T follicular helper cell (primary cell): ENCODE results near the gene PSMC1.

Experiments used
- DNase-seq: peaks from one replicate; pipeline ENCODE4 v3.0.0-alpha.2; 2020; ENCODE audit warnings: low read depth

The PSMC1 gene

DNA sequence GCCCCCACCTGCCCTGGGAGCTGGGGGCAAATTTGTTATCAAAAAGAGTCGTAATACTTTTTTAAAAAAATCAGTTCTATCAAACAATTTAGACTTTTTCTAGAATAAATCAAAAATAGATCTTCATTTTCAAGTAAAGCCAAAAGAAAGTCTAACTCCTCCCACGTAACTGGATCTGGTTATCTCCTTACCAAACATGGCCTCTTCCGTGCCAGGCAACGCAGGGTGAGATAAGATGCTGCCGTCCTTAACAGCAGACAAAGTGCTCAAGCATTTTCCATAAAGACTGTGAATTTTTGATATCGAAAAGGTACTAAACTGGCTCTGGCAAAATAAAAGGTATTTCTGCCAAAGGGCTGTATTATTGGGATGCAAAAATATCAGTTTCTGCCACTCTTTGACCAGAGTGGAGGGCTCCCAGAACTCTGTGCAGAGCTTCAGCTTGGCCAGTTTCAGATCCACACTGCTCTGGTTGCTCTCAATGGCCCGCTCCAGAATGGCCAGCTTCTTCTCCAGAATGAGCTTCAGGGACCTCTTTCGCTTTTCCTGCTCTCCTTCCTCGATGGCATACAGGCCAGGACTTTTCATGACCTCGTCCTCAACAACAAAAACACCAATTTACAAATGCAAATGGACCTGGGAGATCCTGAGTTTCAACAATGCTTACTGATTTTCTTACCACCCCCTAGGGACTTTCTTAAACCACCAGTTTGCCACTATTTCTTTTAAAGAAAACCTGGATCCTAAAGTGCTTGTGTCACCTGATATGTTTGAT is 46.4 kb downstream of the PSMC1 start:
- DNase-seq, result no peak

DNA sequence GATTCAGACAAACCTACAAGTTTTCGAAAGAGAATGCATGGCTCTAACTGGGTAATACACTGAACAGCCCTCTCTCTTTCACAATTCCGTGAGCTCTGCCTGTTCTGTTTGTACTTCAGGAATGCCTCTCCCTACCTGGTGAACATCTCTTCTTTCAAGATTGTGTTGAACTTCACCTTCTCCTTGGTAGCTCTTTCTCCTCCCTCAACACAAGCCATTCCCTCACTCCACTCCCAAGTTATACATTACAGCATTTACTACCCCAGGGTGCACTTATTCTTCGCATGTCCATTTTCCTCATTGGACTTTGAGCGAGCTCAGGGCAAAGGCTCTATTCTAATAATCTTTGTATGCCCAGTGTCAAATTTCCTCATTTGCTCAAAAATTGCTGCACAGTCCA is 47.1 kb downstream of the PSMC1 start:
- DNase-seq, result no peak

DNA sequence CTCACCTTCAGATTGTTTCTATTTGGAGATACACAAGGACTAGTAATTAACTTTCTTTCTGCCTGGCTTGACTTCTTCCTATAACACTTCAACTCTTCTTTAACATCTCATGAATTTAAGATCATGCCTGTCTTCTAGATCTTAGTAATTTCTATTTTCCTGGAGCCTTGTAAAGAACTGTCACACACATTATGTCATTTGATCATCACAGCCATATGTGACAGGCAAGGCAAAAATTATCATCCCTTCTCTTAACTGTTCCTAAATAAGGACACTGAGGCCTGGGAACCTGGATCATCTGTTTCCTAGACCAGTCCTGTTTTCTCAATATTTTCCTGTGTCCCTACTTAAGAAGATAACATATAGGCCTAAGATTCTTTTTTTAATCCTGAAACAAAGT is 48.1 kb downstream of the PSMC1 start:
- no peak for DNase-seq

DNA sequence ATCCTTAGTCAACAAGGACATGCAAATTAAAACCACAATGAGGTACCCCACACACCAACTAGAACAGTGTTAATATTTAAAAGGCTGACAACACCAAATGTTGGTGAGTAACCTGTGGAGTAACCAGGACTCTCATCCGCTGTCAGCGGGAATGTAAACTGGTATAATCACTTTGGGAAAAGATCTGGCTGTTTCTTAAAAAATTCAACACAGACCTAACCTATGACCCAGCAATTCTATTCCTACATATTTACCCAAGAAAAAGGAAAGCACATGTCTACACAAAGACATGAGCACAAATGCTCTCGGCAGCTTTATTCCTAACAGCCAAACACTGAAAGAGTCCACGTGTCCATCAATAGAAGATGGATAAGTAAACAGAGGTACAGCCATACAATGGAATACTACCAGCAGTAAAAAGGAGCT is 48.8 kb downstream of the PSMC1 start:
- no peak for DNase-seq

DNA sequence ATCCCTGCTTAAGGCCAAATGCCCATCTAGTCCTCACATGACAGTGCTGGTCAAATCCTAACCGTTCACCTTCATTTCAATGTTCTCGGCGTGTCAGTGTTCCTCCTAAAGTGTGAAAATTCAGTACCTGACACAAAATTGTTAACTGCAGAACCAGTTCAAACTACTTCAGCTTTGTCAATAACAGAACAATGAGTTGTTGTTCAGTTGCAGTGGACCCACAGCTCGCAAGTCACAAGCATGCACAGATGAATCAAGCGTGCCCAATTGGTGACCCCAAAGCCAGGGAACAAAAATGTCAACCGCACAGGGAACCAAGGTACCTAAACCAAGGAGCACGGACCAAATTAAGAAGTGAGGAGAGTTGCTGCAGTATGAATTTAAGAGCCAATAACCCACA is 52.2 kb downstream of the PSMC1 start:
- no peak for DNase-seq

DNA sequence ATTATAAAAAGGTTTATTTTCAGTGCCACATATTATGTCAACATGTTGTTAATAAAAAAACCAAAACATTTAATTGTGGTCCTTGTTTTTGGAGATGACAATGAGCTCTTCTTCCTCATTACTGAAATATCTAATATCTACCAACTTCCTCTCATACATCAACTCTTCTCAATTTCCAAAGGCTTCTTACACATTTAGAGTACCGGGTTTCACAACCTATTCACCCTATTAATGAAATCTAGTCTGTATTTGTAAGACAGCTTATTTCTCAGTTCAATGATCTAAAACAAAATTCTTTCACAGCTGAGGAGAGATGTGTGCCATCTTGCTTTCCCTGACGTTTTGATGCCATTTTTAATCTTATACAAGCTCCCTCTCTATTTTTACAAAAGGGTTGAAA is 60.9 kb downstream of the PSMC1 start:
- no peak for DNase-seq

DNA sequence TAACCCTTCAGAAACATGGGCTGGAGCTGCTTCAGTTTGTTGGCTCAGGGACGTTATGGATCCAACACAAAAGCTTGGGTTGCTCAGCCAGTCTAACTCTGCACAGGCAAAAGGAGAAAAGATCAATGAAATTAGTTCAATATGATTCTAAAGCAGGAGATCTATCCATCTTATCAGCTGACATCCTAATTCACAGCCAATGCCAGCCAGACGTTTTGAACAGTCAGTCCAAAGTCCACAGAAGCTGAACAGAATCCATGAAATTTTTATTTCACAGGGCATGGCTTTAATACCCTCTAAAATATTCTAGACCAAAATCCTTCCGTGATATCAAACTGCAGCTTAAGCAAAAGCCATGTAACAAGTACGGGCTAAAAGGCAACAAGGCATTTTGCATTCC is 61.7 kb downstream of the PSMC1 start:
- no peak for DNase-seq

DNA sequence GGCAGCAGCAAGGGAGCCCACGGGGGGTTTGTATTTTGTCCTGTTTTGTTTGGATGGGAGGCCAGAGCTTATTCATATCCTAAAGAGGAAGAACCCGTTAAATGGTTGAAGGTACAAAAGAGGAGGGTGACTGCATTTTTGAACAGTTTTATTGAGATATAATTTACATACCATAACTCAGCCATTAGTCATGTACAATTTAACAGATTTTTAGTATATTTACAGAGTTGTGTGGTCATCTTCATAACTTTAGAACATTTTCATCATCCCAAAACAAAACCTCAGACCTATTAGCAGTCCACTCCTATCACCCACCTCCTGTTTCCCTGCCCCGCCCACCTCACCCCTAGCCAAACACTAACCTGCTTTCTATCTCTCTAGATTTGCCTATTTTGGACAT is 62.8 kb downstream of the PSMC1 start:
- no peak for DNase-seq

DNA sequence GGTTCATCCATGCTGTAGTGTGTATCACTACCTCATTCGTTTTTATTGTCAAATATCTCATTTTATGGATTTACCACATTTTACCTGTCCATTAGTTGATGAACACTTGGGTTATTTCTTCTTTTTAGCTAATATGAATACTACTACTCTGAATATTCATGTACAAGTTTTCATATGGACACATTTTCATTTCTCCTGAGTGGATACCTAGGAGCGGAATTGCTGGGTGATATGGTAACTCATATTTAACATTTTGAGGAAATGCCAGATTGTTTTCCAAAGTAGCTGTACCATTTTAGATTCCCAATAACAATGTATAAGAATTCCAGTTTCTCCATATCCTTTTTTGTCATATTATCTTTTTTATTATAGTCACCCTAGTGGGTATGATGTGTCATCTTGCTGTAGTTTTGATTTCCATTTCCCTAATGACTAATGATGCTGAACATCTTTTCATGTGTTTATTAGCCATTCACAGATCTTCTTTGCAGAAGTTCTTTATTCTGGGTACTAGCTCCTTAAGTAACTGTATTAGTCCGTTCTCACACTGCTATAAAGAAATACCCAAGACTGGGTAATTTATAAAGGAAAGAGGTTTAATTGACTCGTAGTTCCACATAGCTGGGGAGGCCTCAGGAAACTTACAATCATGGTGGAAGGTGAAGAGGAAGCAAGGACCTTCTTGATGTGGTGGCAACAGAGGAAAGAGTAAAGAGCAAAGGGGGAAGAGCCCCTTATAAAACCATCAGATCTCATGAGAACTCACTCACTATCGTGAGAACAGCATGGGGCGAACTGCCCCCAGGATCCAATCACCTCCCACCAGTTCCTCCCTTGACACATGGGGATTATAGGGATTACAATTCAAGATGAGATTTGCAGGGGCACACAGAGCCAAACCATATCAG is 63.5 kb downstream of the PSMC1 start:
- DNase-seq, result no peak

DNA sequence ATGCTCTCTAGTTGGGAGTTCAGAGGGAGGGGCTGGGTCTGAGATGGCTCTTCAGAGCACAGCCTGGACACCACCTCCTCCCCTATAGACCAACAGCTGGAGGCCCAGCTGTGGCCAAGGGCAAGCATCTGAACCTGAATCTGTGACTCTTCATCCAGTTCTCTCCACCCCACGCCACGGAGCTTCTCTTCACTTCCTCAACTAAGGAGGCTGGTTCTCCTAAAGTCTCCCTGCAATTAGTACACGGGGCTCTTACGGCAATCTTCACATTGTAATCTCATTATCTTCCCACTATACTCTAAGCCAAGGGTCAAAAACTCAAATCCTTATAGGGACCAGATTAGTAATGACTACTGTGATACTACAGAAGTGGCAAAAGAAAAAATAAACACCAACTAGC is 65.5 kb downstream of the PSMC1 start:
- no peak for DNase-seq
